ENCODE results near the gene RHBDF1. TPM values are rescaled to one million over a fixed set of nuclear protein-coding genes. Genes with fewer than 3 reads are reported as not detected.

RHBDF1 gene
- total and polyA plus RNA-seq, 8 donors: 33.4 to 50.0 (median 39.7) TPM

GRCh38 chr16:74051-74746 is 1.8 kb upstream of the RHBDF1 start:
- no peaks in the 10 kb centered on the region for H3K36me3 ChIP-seq
- H3K9me3 ChIP-seq: no peaks in the 10 kb centered on the region
- intact Hi-C loops (cut with DNase I): no loop called here
- H3K4me1 ChIP-seq: peaks cover 36 to 82% of the 10 kb centered on the region in 2 donors
- no peak overlapping the region for H3K4me3 ChIP-seq
- TF ChIP-seq CTCF (IDR thresholded peaks at IDR 0.05): no peak
- peaks cover 0 to 36% of the 10 kb centered on the region in 2 donors for H3K27me3 ChIP-seq
- ATAC-seq: no peak
- DNase-seq: no peak
- H3K27ac ChIP-seq: peak overlapping the region; percentile 19 to 46

DNA sequence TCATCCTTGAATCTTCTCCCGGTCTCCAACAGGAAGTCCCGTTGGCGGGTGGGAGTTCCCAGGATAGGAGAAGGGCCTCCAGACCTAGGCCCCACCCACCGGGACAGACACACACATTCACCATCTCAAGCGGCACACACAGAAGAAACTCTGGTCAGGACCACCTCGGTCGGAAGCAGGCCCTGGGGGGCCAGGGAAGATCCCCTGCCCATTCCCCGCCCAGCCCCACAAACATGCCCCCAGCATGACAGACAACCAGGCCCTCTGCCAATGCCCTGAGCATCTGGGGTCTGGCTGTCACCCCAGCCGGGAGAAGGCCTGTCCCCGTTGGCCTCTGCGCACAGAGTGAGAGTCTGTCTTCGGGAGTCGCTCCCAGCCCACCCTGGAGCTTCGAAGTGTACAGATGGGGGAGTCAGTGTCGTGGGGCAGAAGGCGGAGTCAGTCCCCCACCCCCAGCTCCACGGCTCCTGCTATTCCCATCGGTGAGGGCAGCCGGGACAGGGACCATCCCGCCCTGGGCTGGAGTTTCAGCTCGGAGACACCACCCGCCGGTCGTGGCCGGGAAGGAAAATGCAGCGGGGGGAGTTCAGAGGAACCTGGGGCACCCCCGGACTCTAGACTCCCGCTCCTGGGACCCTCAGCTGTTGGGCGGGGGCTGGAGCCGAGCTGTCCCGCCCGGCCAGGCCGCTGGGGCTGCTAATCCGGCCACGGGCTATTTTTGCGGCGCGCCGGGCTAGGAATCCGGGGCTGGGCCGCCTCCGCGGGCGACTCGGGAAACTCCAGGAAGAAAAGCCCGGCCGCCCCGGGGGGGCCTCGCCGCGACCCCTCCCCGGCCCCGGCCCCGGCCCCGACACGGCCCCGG is 660 bp downstream of the RHBDF1 start:
- ATAC-seq: peak; percentile 72
- no peak for TF ChIP-seq CTCF (IDR thresholded peaks at IDR 0.05)
- Histone ChIP-seq H3K9me3 (no peaks in the 10 kb centered on the region), H3K36me3 (no peaks in the 10 kb centered on the region), H3K4me1 (peaks cover 22 to 64% of the 10 kb centered on the region in 2 donors), H3K27ac (peak overlapping the region; percentile 78 to 80), H3K27me3 (peaks cover 0 to 36% of the 10 kb centered on the region in 2 donors), H3K4me3 (peak overlapping the region; percentile 68 to 73)
- intact Hi-C loops (cut with DNase I): no loop called here
- peak in 2 of 4 donors; percentile 78 to 90 for DNase-seq

DNA sequence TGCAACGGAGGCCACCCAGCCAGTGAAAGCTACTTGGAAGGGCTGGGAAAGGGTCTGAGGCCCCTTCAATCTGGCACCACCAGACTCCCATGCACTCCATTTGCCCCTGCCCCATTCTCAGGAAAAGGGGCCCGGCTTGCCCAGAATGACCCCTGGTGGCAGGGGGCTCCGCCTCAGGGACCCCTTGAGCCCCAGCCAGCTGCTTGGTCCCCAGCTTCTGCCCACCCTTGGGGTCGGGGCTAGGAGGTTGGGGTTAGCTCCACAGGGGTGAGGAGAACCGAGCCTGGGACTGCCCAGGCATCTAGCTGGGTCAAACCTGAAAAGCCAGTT is 1.3 kb downstream of the RHBDF1 start:
- Histone ChIP-seq H3K9me3 (no peaks in the 10 kb centered on the region), H3K27ac (peak overlapping the region; percentile 78 to 80), H3K27me3 (peaks cover 0 to 36% of the 10 kb centered on the region in 2 donors), H3K4me1 (peaks cover 17 to 63% of the 10 kb centered on the region in 2 donors), H3K36me3 (no peaks in the 10 kb centered on the region), H3K4me3 (peak overlapping the region; percentile 68 to 73)
- DNase-seq (no peak), ATAC-seq (no peak)
- intact Hi-C loops (cut with DNase I): no loop called here
- TF ChIP-seq CTCF (IDR thresholded peaks at IDR 0.05): no peak

GRCh38 chr16:69181-69580 is 3.2 kb downstream of the RHBDF1 start:
- H3K4me3 ChIP-seq: no peak overlapping the region
- no peak for ATAC-seq
- no peaks in the 10 kb centered on the region for H3K9me3 ChIP-seq
- no peak for DNase-seq
- peaks cover 0 to 6% of the 10 kb centered on the region in 2 donors for H3K36me3 ChIP-seq
- intact Hi-C loops (cut with DNase I): no loop called here
- peaks cover 12 to 56% of the 10 kb centered on the region in 2 donors for H3K4me1 ChIP-seq
- H3K27me3 ChIP-seq: peaks cover 0 to 33% of the 10 kb centered on the region in 2 donors
- H3K27ac ChIP-seq: no peak overlapping the region
- TF ChIP-seq CTCF (IDR thresholded peaks at IDR 0.05): no peak

Data from left lung (tissue), 10 donors.